Measurements from ENCODE around the gene SGMS1. TPM values are rescaled to one million over a fixed set of nuclear protein-coding genes. Genes with fewer than 3 reads are reported as not detected.

SGMS1 gene
- total RNA-seq, 1 experiment from 2014 or later: 34.5 TPM

GRCh38 chr10:50396491-50397311 lies 227.1 kb downstream of the SGMS1 start:
- Mint-ChIP-seq H3K27ac (ENCODE audit: unreplicated experiment) (peak overlapping the region; percentile 77), H3K36me3 (ENCODE audit: insufficient read depth, unreplicated experiment) (peaks cover 9% of the 10 kb centered on the region), H3K4me1 (ENCODE audit: low read depth, unreplicated experiment) (peaks cover 48% of the 10 kb centered on the region), H3K27me3 (ENCODE audit: unreplicated experiment) (no peaks in the 10 kb centered on the region), H3K9me3 (ENCODE audit: low read depth, unreplicated experiment) (peaks cover 2% of the 10 kb centered on the region), H3K4me3 (ENCODE audit: low read depth, unreplicated experiment) (no peak overlapping the region)
- CTCF ChIA-PET: interaction anchor here (0.8 kb wide), 1 partner anchor 11 kb away, joined by 3 read pairs; no protein-coding TSS in a partner anchor
- no peak for DNase-seq
- TF ChIP-seq CTCF (IDR thresholded peaks at IDR 0.05; ENCODE audit: unreplicated experiment): no peak
- intact Hi-C loops (cut with micrococcal nuclease; ENCODE audit: unreplicated experiment): no loop called here
- no TSS peak for BruUV-seq (replicated peaks)

DNA sequence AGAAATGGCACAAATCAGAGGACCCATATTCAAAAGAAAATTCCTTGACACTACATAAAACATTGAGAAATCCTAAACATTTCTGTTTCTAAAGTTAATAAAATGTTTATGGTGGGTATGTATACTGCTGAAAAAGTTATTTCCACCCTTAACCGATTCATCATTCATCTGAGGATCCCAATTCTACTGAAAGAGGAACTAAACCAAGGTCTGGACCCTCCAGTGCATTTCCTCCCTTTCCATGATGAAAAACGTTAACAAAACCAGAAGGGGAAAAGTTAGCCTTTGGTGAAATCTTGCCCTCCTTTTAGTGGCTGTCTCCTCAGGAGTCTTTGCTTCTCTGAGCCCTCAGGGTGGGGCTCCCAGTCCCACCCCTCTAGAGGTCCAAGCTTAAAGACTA lies 227.9 kb downstream of the SGMS1 start:
- intact Hi-C loops (cut with micrococcal nuclease; ENCODE audit: unreplicated experiment): no loop called here
- no TSS peak for BruUV-seq (replicated peaks)

DNA sequence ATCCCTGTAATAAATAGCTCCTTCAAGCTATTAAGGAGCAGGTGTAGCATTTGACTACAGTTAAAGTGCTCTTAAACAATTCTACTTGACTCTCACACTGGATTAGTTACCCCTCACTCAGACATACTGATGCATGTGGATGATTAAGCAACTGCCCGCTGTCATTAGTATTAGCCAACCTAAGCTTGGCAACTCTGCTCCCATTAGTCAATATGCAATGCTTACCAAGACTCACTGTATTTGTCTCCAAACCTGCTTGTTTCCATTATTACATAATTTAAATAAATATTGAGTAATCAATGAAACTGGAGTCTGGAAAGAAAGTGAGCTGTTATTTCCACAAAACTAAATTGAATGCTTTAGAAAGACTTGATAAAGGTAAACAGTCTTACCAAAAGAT lies 228.5 kb downstream of the SGMS1 start:
- Mint-ChIP-seq H3K27ac (ENCODE audit: unreplicated experiment) (peak overlapping the region; percentile 77), H3K4me1 (ENCODE audit: low read depth, unreplicated experiment) (peaks cover 44% of the 10 kb centered on the region), H3K36me3 (ENCODE audit: insufficient read depth, unreplicated experiment) (peaks cover 9% of the 10 kb centered on the region), H3K27me3 (ENCODE audit: unreplicated experiment) (no peaks in the 10 kb centered on the region), H3K4me3 (ENCODE audit: low read depth, unreplicated experiment) (no peak overlapping the region), H3K9me3 (ENCODE audit: low read depth, unreplicated experiment) (peaks cover 2% of the 10 kb centered on the region)
- intact Hi-C loops (cut with micrococcal nuclease; ENCODE audit: unreplicated experiment): no loop called here
- peak; percentile 15 for DNase-seq
- CTCF ChIA-PET: interaction anchor here (1.1 kb wide), 1 partner anchor 69 kb away, joined by 3 read pairs; no protein-coding TSS in a partner anchor
- no peak for TF ChIP-seq CTCF (IDR thresholded peaks at IDR 0.05; ENCODE audit: unreplicated experiment)
- no TSS peak for BruUV-seq (replicated peaks)

More for the DNA sequence above, 227.9 kb downstream of the SGMS1 start:
- no peaks in the 10 kb centered on the region for H3K27me3 Mint-ChIP-seq (ENCODE audit: unreplicated experiment)
- peaks cover 9% of the 10 kb centered on the region for H3K36me3 Mint-ChIP-seq (ENCODE audit: insufficient read depth, unreplicated experiment)
- CTCF ChIA-PET: no interaction called here
- no peak for DNase-seq
- peaks cover 44% of the 10 kb centered on the region for H3K4me1 Mint-ChIP-seq (ENCODE audit: low read depth, unreplicated experiment)
- TF ChIP-seq CTCF (IDR thresholded peaks at IDR 0.05; ENCODE audit: unreplicated experiment): no peak
- H3K4me3 Mint-ChIP-seq (ENCODE audit: low read depth, unreplicated experiment): no peak overlapping the region
- H3K27ac Mint-ChIP-seq (ENCODE audit: unreplicated experiment): peak overlapping the region; percentile 77
- H3K9me3 Mint-ChIP-seq (ENCODE audit: low read depth, unreplicated experiment): peaks cover 2% of the 10 kb centered on the region

DNA sequence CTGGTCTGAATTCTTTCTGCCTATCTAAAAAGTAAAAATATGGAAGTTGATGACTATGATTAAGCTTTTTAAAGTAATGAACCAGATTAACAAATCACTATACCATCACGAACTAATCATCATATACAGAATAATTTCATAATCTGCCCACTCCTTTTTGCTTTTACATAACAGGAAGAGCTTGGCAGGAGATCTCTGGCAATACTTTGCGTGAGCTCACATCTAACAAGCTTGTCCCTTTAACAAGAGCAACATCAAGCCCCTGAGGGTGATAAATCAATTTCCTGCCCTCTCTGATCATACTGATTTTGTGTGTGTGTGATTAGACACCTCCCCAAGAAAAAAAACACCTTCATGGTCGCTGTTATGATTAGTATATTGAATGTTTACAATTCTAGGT lies 228.9 kb downstream of the SGMS1 start:
- Mint-ChIP-seq H3K9me3 (ENCODE audit: low read depth, unreplicated experiment) (peaks cover 2% of the 10 kb centered on the region), H3K27me3 (ENCODE audit: unreplicated experiment) (no peaks in the 10 kb centered on the region), H3K4me1 (ENCODE audit: low read depth, unreplicated experiment) (peaks cover 44% of the 10 kb centered on the region), H3K27ac (ENCODE audit: unreplicated experiment) (peak overlapping the region; percentile 77), H3K4me3 (ENCODE audit: low read depth, unreplicated experiment) (no peak overlapping the region), H3K36me3 (ENCODE audit: insufficient read depth, unreplicated experiment) (peaks cover 9% of the 10 kb centered on the region)
- BruUV-seq (replicated peaks): no TSS peak
- CTCF ChIA-PET: interaction anchor here (1.1 kb wide), 1 partner anchor 68 kb away, joined by 3 read pairs; no protein-coding TSS in a partner anchor
- DNase-seq: no peak
- no peak for TF ChIP-seq CTCF (IDR thresholded peaks at IDR 0.05; ENCODE audit: unreplicated experiment)
- intact Hi-C loops (cut with micrococcal nuclease; ENCODE audit: unreplicated experiment): no loop called here
